Activated CD8-positive, alpha-beta T cell treated with anti-CD3 and anti-CD28 coated beads for 36 hours (primary cell): Measurements from ENCODE around the gene PYGB. TPM values are rescaled to one million over a fixed set of nuclear protein-coding genes. Genes with fewer than 3 reads are reported as not detected.

Source experiments
- ATAC-seq: fragments of 200-7000 bp; cut with Tn5 transposase; one replicate; pipeline ENCODE4 v1.10.0; 2021; ENCODE audit warnings: mild to moderate bottlenecking, moderate library complexity
- CTCF ChIA-PET: fragments of 350-600 bp; sonication (Branson Sonifier 250); formaldehyde crosslinking; loops from one replicate; lab custom pipeline; 2021; ENCODE audit warnings: antibody characterized with exemption; lab: Charles Lee
- POLR2A ChIA-PET: fragments of 350-600 bp; sonication (Branson Sonifier 250); formaldehyde crosslinking; loops from one replicate; lab custom pipeline; 2021; ENCODE audit warnings: antibody characterized with exemption; lab: Charles Lee
- DNase-seq: peaks from one replicate; pipeline ENCODE4 v3.0.0-alpha.2; 2020
- H3K27ac Mint-ChIP-seq: one replicate; pipeline ENCODE4 v1.8.0; 2021; ENCODE audit warnings: mild to moderate bottlenecking, mixed read lengths
- H3K27me3 Mint-ChIP-seq: one replicate; pipeline ENCODE4 v1.8.0; 2021; ENCODE audit warnings: mixed read lengths
- H3K36me3 Mint-ChIP-seq: one replicate; pipeline ENCODE4 v1.8.0; 2021; ENCODE audit warnings: low read depth, mixed read lengths
- H3K4me1 Mint-ChIP-seq: one replicate; pipeline ENCODE4 v1.8.0; 2021; ENCODE audit warnings: low read depth, mixed read lengths
- H3K4me3 Mint-ChIP-seq: one replicate; pipeline ENCODE4 v1.8.0; 2021; ENCODE audit warnings: mild to moderate bottlenecking, moderate library complexity, mixed read lengths
- H3K9me3 Mint-ChIP-seq: one replicate; pipeline ENCODE4 v1.8.0; 2021; ENCODE audit warnings: mixed read lengths
- intact Hi-C: fragments of 100-400 bp; cut with micrococcal nuclease; formaldehyde crosslinking; loops from one replicate; pipeline ENCODE4 v1.10.0; 2022
- total RNA-seq, 2 experiments: library from RNA; stranded (reverse); gene quantifications; one replicate each; pipeline ENCODE4 v1.2.3, GENCODE V29; 2021
- TF ChIP-seq, protein P1 (sequence below): fragments of 200-600 bp; IDR thresholded peaks from one replicate; pipeline ENCODE4 v1.8.0; 2022; ENCODE audit warnings: antibody characterized with exemption, mild to moderate bottlenecking

PYGB gene
- total RNA-seq, 2 experiments from 2014 or later = 26.1 to 26.5 TPM

DNA sequence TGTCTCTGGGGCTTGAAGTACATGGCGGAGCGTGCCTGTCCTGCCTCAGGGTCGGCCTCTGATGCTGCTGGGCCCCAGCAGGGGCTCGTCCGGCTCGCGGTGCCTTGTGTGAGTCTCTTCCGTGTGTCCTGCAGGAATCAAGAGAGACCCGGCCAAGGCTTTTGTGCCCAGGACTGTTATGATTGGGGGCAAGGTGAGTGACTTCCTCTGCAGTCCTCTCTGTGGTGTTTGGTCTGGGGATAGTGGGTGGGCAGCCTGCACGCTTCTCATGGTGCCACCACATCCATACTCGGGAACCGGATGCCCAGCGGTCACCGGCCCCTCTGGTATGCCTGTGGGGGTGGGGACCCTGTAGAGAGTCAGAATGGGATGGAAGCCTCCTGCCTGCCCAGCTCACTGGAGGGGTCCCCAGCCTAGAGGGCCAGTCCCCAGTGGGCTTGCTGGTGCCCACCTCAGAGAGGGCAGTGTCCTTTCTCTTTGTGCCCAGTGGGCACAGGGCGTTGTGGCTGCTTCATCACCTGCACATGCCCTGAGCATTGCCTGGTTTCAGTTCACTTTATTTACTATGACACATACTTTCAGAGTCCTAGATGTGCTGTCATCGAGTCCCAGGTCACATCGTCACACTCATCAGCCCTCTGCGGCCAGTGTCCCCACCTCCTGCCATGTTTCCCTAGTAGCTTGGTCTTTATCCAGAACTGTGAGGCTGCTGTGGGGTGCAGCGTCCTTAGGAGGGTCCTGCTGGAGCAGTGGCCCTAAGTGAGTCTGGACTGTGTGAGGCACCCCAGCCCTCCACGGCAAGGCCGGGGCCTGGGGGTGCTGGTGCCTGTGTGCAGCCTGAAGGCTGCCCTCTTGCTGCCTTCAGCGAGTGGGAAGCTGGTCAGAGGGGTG, 40.7 kb downstream of the PYGB start:
- no peak overlapping the region for H3K27ac Mint-ChIP-seq
- TF ChIP-seq, protein P1, sequence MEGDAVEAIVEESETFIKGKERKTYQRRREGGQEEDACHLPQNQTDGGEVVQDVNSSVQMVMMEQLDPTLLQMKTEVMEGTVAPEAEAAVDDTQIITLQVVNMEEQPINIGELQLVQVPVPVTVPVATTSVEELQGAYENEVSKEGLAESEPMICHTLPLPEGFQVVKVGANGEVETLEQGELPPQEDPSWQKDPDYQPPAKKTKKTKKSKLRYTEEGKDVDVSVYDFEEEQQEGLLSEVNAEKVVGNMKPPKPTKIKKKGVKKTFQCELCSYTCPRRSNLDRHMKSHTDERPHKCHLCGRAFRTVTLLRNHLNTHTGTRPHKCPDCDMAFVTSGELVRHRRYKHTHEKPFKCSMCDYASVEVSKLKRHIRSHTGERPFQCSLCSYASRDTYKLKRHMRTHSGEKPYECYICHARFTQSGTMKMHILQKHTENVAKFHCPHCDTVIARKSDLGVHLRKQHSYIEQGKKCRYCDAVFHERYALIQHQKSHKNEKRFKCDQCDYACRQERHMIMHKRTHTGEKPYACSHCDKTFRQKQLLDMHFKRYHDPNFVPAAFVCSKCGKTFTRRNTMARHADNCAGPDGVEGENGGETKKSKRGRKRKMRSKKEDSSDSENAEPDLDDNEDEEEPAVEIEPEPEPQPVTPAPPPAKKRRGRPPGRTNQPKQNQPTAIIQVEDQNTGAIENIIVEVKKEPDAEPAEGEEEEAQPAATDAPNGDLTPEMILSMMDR = no peak
- peaks cover 12% of the 10 kb centered on the region for H3K36me3 Mint-ChIP-seq
- peak; percentile 58 for ATAC-seq
- POLR2A ChIA-PET = no interaction called here
- H3K4me1 Mint-ChIP-seq = no peaks in the 10 kb centered on the region
- CTCF ChIA-PET = no interaction called here
- H3K9me3 Mint-ChIP-seq = no peaks in the 10 kb centered on the region
- H3K27me3 Mint-ChIP-seq = no peaks in the 10 kb centered on the region
- no peak for DNase-seq
- intact Hi-C loops = no loop called here
- no peak overlapping the region for H3K4me3 Mint-ChIP-seq

DNA sequence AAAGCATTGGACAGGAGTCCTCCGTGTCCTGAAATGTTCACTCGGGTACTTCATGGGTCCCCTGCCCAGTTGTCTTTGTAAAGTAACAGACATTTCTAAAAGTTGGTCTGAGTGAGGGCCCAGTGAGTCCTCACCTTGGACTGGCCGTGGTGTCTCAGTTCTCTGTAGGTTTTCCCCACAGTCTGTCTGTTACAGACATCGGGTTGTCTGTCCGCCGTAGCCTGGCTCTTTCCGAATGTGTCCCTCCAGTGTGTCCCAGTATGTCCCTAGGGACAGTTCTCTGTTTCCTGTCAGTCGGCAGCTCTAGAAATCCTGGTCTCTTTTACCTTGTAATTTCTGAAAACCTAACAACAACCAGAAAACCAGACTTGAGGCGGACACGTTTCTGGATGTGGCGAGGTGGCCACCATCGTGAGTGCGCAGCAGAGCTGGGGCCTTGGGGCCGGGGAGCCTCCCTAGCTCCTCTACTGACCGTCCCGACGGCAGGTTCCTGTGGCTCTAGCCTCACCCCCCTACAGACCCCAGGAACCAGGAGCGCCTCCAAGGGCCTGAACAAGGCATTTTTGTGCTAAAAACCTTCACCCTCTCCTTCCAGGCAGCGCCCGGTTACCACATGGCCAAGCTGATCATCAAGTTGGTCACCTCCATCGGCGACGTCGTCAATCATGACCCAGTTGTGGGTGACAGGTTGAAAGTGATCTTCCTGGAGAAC, 42.2 kb downstream of the PYGB start:
- no peak overlapping the region for H3K27ac Mint-ChIP-seq
- ATAC-seq = no peak
- no peaks in the 10 kb centered on the region for H3K27me3 Mint-ChIP-seq
- H3K36me3 Mint-ChIP-seq = peaks cover 12% of the 10 kb centered on the region
- CTCF ChIA-PET = interaction anchor here (1.3 kb wide), 1 partner anchor 109 kb away, joined by 3 read pairs; no protein-coding TSS in a partner anchor
- TF ChIP-seq, protein P1 = no peak
- POLR2A ChIA-PET = interaction anchor here (1.7 kb wide), 1 partner anchor 129 kb away, joined by 3 read pairs; no protein-coding TSS in a partner anchor
- H3K9me3 Mint-ChIP-seq = no peaks in the 10 kb centered on the region
- no peak overlapping the region for H3K4me3 Mint-ChIP-seq
- no peak for DNase-seq
- H3K4me1 Mint-ChIP-seq = peaks cover 3% of the 10 kb centered on the region
- intact Hi-C loops = no loop called here

DNA sequence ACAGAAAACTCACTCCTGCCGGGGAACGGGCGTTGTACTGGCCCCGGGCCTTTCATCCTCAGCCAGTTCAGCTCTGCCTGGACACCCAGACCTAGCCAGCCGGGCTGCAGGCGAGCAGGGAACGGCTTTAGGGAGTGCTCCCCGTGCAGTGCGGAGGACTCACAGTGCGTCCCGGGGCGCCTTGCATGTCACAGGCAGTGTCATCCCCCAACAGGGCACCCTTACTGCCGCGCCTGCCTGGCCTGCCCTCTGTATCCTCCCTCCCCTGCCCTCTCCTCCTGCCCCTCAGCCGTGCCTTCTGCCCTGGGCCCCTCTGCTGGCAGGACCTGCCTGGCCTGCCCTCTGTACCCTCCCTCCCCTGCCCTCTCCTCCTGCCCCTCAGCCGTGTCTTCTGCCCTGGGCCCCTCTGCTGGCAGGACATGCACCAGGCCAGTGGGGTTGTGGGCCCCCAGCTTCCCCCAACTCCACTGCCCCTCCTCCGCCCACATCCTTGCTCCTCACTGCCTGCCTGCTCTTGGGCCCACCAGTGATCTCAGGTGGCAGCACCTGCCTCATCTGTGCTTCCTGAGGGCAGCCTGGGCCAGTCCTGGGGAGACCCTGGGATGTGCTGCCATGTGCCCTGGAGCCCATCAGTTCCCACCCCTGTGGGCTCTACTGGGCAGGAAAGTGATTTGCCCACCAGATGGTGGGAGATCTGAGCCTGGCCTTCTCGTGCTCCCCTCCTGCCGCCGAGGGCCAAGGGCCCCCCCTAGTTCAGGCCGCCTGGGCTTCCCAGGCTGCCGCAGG, 43.0 kb downstream of the PYGB start:
- no peaks in the 10 kb centered on the region for H3K9me3 Mint-ChIP-seq
- POLR2A ChIA-PET = interaction anchor here (1.7 kb wide), 1 partner anchor 129 kb away, joined by 3 read pairs; no protein-coding TSS in a partner anchor
- intact Hi-C loops = no loop called here

DNA sequence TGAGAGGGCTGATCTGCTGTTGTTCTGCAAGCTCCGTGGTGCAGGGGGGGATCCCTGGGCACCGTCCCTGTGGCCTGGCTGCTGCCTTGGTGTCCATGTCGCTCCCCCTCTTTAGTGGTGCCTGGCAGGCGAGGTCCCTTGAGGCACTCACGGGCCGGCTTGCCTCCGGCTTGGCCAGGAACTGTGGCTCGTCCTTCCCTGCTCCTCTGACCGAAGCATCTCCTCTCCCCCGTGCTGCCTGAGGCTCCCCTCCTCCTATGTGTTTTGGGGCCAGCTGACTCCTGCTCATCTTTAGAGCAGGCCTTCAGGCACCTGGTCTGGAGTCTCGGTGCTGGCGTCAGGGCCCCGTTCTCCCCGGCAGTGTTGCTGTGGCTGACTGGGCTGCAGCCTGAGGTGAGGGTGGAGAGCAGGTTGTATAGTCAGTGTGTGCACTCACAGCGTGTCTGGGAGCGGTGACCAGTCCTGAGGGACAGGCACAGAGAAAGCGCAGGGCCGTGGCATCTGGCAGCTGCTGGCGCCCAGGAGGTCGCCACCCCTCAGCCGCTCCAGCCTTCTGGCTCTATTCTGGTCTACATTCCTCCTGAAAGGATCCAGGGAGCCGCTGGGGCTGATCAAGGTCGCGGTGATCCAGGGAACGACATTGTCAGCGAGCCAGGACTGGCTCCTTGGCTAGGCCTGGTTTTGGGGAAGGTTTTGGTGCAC, 43.7 kb downstream of the PYGB start:
- Mint-ChIP-seq H3K4me3 (no peak overlapping the region), H3K4me1 (peaks cover 6% of the 10 kb centered on the region), H3K27ac (no peak overlapping the region), H3K36me3 (peaks cover 3% of the 10 kb centered on the region), H3K9me3 (no peaks in the 10 kb centered on the region), H3K27me3 (no peaks in the 10 kb centered on the region)
- ChIA-PET POLR2A (no interaction called here), CTCF (no interaction called here)
- ATAC-seq (no peak), DNase-seq (no peak)
- intact Hi-C loops = no loop called here
- TF ChIP-seq, protein P1 = no peak

More for the DNA sequence above, 43.0 kb downstream of the PYGB start:
- Mint-ChIP-seq H3K4me3 (no peak overlapping the region), H3K27me3 (no peaks in the 10 kb centered on the region), H3K4me1 (peaks cover 3% of the 10 kb centered on the region), H3K36me3 (peaks cover 5% of the 10 kb centered on the region), H3K27ac (no peak overlapping the region)
- TF ChIP-seq, protein P1 = no peak
- DNase-seq = no peak
- no peak for ATAC-seq
- CTCF ChIA-PET = interaction anchor here (1.3 kb wide), 1 partner anchor 109 kb away, joined by 3 read pairs; no protein-coding TSS in a partner anchor
